HCT116 (cell line): ENCODE measurements around the gene NSMCE1.

Experiments used
- ATF3 ChIP-seq: IDR thresholded peaks from 2 replicates; pipeline ENCODE4 v1.6.1; 2012
- CTCF ChIP-seq, 3 experiments: fragments of 200-600 bp in 1 of 3; sonication (generic) in 1 of 3; IDR thresholded peaks in 2 of 3; conservative IDR thresholded peaks in 1 of 3; 2 replicates each; pipeline ENCODE4 v1.5.1; 2012 to 2017; ENCODE audit warnings: low read depth in 2 of 3, low read length in 2 of 3, antibody characterized with exemption in 1 of 3, borderline replicate concordance in 1 of 3, control low read depth in 1 of 3, mild to moderate bottlenecking in 1 of 3, mixed read lengths in 1 of 3, mixed run types in 1 of 3, moderate library complexity in 1 of 3; ENCODE audit not compliant: insufficient read depth in 1 of 3
- ELF1 ChIP-seq: IDR thresholded peaks from 2 replicates; pipeline ENCODE4 v1.6.1; 2012; ENCODE audit warnings: low read depth, borderline replicate concordance
- EZH2phosphoT487 ChIP-seq: fragments of 200-600 bp; IDR thresholded peaks from 2 replicates; pipeline ENCODE4 v1.6.1; 2018; ENCODE audit warnings: antibody characterized with exemption, borderline replicate concordance
- RAD21 ChIP-seq: IDR thresholded peaks from 2 replicates; pipeline ENCODE4 v1.6.1; 2012; ENCODE audit warnings: low read depth, mild to moderate bottlenecking
- SIN3A ChIP-seq: IDR thresholded peaks from 2 replicates; pipeline ENCODE4 v1.6.1; 2012; ENCODE audit warnings: low read depth
- ZFX ChIP-seq: fragments of 450-650 bp; IDR thresholded peaks from 2 replicates; pipeline ENCODE4 v1.6.1; 2017

DNA sequence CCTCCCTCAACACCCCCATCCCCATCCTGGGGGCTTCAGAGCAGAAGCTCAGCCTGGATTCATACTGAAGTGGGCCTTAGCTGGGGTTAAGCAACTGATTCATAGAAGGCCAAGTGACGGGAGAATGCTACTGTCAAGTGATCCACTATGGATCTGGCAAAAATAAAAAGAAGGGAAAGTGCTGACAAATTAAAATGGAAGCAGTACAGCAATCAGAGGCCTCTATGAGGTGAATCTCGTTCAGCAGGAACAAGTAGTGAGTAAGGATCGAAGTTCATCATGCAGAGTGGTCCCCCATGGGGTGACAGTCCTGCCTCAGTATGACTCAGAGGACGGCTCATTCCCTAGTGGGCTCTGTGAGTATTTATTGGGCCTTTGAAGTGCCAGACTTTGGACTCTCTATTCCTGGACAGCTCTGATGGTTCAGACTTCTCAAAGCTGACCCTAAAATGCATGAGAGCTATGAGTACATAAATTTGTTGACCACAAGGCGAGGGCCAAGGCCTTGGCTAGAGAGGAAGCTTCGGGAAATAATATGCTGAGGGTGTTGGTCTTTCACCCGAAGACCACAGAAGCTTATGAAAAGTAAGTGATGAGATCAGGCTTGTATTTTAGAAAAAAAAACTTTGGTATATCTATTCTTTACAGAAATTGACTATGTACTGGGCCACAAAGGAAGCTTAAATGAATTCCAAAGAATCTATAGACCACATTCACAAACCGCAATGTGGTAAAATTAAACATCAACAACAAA is 5.3 kb upstream of the NSMCE1 start:
- TF ChIP-seq EZH2phosphoT487 (no peak), CTCF (IDR thresholded peaks at IDR 0.05 in 2 of 3, conservative IDR thresholded peaks at IDR 0.05 in 1 of 3; ENCODE audit: borderline replicate concordance in 1 of 3, insufficient read depth in 1 of 3, low read depth in 2 of 3, low read length in 2 of 3) (peak in 2 of 3 experiments; percentile 24 to 28; a peak in 2 of 6 replicates), SIN3A (peak; percentile 83), RAD21 (peak; percentile 50), ZFX (no peak), ELF1 (no peak; the same call in 1 of the 2 replicates), ATF3 (no peak)
